GM19463 (cell line): ENCODE results near the gene RFWD3.
"Not testable (repeated sequence)": the region's sequence is repeated elsewhere in the genome, so short reads cannot be mapped to it uniquely, and the experiment has no call there.

Experiments used
- ATAC-seq: cut with Tn5 transposase; IDR thresholded peaks from one replicate; pipeline ENCODE4 v1.9.1; 2021; ENCODE audit warnings: mild to moderate bottlenecking, moderate library complexity; ENCODE audit not compliant: unreplicated experiment

RFWD3 gene

GRCh38 chr16:74666010-74666421 lies 661 bp downstream of the RFWD3 start:
- no peak for ATAC-seq

- no peak for ATAC-seq
Observed at GRCh38 chr16:74661064-74661463, 5.6 kb downstream of the RFWD3 start.

GRCh38 chr16:74660383-74660782 lies 6.3 kb downstream of the RFWD3 start:
- no peak for ATAC-seq

- ATAC-seq = no peak
Observed at GRCh38 chr16:74659041-74659440, 7.6 kb downstream of the RFWD3 start.

- no peak for ATAC-seq
Observed at GRCh38 chr16:74657870-74658642, 8.6 kb downstream of the RFWD3 start.

- ATAC-seq = no peak
Observed at GRCh38 chr16:74654536-74655050, 12.1 kb downstream of the RFWD3 start.

GRCh38 chr16:74652883-74653282 lies 13.8 kb downstream of the RFWD3 start:
- ATAC-seq = not testable (repeated sequence)

GRCh38 chr16:74652249-74652648 lies 14.4 kb downstream of the RFWD3 start:
- no peak for ATAC-seq

- no peak for ATAC-seq
Observed at GRCh38 chr16:74651841-74652240, 14.8 kb downstream of the RFWD3 start.

- no peak for ATAC-seq
Observed at GRCh38 chr16:74650966-74651567, 15.6 kb downstream of the RFWD3 start.

- no peak for ATAC-seq
Observed at GRCh38 chr16:74649839-74650504, 16.7 kb downstream of the RFWD3 start.

- ATAC-seq = no peak
Observed at GRCh38 chr16:74641969-74642368, 24.7 kb downstream of the RFWD3 start.

- ATAC-seq = no peak
Observed at GRCh38 chr16:74637742-74638453, 28.8 kb downstream of the RFWD3 start.

- ATAC-seq = no peak
Observed at GRCh38 chr16:74635303-74635702, 31.4 kb downstream of the RFWD3 start.

GRCh38 chr16:74633686-74634085 lies 33.0 kb downstream of the RFWD3 start:
- no peak for ATAC-seq

GRCh38 chr16:74627506-74628220 lies 39.0 kb downstream of the RFWD3 start:
- no peak for ATAC-seq

GRCh38 chr16:74626741-74627416 lies 39.8 kb downstream of the RFWD3 start:
- peak; percentile 55 for ATAC-seq

- ATAC-seq = no peak
Observed at GRCh38 chr16:74625500-74626350, 41.0 kb downstream of the RFWD3 start.

- no peak for ATAC-seq
Observed at GRCh38 chr16:74623839-74624235, 42.8 kb downstream of the RFWD3 start.
